ENCODE results near the gene TEX14.

DNA sequence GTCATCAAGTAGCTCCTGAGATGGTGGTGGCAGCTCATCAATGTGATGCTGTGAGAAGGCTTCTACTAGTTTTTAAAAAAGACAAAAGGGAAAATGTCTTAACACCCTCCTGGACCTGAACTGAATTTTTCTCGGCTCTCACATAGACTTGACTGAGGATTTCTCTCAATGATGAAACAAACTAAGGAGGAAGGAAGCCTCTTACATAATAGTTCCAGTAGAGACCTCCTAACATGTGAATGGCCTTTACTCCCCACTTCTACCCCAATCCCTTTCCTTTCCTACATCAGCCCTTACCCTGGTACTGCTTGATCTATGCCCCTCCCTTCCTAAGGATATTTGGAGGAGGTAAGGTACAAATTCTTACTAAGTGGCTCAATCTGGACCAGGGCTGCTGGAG lies 122.6 kb downstream of the TEX14 start:
- TF ChIP-seq SIN3A (IDR thresholded peaks at IDR 0.05; ENCODE audit: low read depth, low read length) (no peak), LARP7 (IDR thresholded peaks at IDR 0.05) (no peak), STAT1 (conservative IDR thresholded peaks at IDR 0.05) (no peak), EZH2 (IDR thresholded peaks at IDR 0.05; ENCODE audit: borderline replicate concordance, control insufficient read depth, low read depth, low read length) (no peak), TCF12 (IDR thresholded peaks at IDR 0.05; ENCODE audit: low read depth, low read length) (no peak), DPF2 (IDR thresholded peaks at IDR 0.05) (no peak), POLR2AphosphoS5 (IDR thresholded peaks at IDR 0.05; ENCODE audit: low read length) (no peak)
- TF ChIP-seq, protein P1, sequence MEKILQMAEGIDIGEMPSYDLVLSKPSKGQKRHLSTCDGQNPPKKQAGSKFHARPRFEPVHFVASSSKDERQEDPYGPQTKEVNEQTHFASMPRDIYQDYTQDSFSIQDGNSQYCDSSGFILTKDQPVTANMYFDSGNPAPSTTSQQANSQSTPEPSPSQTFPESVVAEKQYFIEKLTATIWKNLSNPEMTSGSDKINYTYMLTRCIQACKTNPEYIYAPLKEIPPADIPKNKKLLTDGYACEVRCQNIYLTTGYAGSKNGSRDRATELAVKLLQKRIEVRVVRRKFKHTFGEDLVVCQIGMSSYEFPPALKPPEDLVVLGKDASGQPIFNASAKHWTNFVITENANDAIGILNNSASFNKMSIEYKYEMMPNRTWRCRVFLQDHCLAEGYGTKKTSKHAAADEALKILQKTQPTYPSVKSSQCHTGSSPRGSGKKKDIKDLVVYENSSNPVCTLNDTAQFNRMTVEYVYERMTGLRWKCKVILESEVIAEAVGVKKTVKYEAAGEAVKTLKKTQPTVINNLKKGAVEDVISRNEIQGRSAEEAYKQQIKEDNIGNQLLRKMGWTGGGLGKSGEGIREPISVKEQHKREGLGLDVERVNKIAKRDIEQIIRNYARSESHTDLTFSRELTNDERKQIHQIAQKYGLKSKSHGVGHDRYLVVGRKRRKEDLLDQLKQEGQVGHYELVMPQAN (conservative IDR thresholded peaks at IDR 0.05) = no peak

Measured in GM12878 (cell line).